NCI-H82 (cell line): Measurements from ENCODE around the gene ASPDH.

ENCODE experiments used
- DNase-seq: peaks from one replicate; lab custom pipeline; 2025; lab: John Stamatoyannopoulos, UW

The ASPDH gene

DNA sequence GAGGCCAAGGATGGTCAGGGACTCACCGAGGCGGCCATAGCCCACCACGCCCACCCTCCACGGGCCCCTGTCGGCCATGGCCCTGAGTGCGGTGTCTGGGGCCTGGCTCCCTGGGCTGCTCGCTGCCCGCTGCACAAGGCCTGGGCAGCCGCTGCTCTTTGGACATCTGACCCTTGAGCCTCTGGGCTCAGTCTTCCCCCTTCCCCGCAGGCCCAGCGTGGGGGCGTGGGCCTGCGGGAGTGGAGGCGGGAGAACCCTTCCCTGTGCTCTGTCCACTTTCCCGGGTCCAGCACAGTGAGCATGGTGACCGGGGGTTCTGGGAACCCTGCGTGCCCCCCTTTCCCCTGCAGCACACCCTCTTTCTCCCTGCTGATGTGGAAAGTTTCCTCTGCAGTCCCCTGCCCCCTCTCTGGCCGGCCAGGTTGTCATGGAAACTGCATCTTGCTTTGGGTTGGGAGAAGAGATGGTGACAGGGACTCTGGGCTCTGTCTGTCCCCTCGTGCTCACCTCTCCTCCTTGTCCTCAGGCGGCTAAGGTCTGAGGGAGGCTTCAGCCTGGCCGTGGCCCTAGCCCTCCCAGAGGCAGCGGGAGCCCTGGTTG is at the start of gene ASPDH:
Gene ASPDH (minus strand): TSS at position 168 of the 600 bp plus-strand sequence. CDS start 90 bp downstream, at position 78.
- no peak for DNase-seq

DNA sequence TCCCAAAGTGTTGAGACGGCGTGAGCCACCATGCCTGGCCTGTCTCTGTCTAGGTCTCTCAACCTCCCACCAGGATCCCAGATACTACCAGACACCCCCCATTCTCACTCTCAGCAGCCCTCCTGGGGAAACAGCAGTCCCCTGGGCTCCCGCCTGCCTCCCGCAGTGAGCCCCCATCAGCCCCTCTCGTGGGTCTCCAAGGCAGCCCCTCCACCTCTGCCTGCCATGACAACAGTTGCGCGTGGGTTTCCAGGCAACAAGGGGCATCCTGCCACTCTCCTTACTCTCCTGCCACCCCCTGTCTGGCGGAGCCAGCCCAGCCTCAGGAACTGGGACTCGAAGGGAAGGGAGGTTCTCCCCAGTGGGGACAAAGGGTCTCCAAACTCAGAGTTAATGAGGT is 49.3 kb upstream of the ASPDH start:
- DNase-seq: no peak

- no peak for DNase-seq
These were observed 48.6 kb upstream of the ASPDH start for GRCh38 chr19:50562329-50562728.

DNA sequence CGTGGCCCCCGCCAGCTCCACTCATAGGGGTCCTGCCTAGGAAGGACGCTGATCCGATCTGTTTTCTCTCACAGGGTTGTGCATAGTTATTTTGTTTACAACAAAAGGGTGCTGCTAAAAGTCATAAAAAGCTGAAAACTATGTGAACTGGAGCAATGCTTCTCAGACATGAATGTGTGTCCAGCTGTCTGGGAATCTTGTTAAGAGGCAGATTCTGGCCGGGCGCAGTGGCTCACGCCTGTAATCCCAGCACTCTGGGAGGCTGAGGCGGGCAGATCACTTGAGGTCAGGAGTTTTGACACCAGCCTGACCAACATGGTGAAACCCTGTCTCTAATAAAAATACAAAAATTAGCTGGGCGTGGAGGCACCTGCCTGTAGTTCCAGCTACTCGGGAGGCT is 45.9 kb upstream of the ASPDH start:
- peak; percentile 39 for DNase-seq

GRCh38 chr19:50558449-50558848 is 44.7 kb upstream of the ASPDH start:
- DNase-seq: no peak

- DNase-seq: no peak
These were observed 44.3 kb upstream of the ASPDH start for GRCh38 chr19:50558039-50558438.

- DNase-seq: no peak
These were observed 43.4 kb upstream of the ASPDH start for GRCh38 chr19:50557009-50557613.

GRCh38 chr19:50556282-50557008 is 42.7 kb upstream of the ASPDH start:
- DNase-seq: peak; percentile 75

GRCh38 chr19:50555450-50556281 is 42.0 kb upstream of the ASPDH start:
- peak; percentile 50 for DNase-seq

- DNase-seq: no peak
These were observed 41.3 kb upstream of the ASPDH start for GRCh38 chr19:50555033-50555432.

DNA sequence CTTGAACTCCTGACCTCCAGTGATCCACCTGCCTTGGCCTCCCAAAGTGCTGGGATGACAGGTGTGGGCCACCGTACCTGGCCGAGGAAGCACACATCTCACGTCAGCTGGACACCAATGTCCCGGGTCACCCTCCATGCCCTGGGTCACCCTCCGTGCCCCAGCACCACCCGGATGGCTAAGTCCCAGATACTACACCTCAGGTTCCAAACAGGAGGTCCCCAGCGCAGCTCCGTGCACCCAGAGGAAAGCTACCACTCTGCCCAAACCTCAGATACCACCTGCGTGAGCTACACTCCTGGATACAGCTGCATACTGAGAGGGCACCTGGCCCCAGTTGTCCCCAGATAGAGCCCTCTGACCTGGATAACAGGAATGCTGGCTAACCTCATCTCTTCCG is 40.5 kb upstream of the ASPDH start:
- DNase-seq: no peak

- no peak for DNase-seq
These were observed 39.5 kb upstream of the ASPDH start for GRCh38 chr19:50553134-50553703.

DNA sequence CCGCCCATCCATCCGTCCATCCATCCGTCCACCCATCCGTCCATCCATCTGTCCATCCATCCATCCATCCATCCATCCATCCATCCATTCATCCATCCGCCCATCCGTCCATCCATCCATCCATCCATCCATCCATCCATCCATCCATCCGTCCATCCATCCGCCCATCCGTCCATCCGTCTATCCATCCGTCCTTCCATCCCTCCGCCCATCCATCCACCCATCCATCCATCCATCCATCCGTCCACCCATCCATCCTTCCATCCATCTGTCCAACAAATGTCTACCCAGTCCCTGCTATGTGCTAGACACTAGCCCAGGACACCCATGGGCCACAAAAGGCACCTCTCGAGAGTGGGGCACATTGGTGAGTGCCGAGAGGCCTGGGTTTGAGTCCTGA is 38.8 kb upstream of the ASPDH start:
- no peak for DNase-seq

GRCh38 chr19:50551715-50552187 is 38.0 kb upstream of the ASPDH start:
- DNase-seq: peak; percentile 21

DNA sequence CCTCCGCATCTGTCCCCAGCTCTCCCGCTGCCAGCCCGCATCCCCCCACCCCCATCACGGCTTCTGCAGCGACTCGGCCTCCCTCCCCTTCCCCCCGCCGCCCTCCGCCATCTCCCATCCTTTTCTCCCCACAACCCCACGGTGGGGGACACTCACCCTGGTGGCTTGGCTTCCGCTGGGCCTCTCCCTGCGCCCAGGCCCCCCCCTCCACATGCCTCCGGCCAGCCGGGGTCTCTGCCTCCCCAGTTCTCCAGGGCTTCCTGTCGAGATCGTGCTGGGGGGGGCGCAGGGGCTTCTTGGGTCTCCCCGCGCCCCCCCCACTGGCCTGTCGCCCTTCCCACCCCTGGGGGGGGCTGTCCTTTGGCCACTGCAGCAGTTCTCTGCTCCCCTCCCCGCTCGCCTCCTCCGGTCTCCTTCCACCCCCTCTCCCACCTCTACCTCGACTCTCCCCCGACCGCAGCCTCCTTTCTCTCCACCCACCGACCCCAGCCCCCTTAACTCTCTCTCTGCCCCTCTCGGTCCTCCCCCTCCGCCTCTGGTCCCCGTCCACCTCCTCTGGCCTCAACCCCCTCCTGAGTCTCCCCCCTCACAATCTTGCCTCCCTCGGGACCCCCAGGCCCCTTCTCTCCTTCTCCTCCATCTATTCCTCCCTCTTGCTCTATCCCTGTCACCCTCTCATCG is 37.5 kb upstream of the ASPDH start:
- DNase-seq: no peak

- DNase-seq: no peak
These were observed 36.9 kb upstream of the ASPDH start for GRCh38 chr19:50550594-50550966.

- DNase-seq: no peak
These were observed 36.3 kb upstream of the ASPDH start for GRCh38 chr19:50549927-50550593.

- no peak for DNase-seq
These were observed 35.6 kb upstream of the ASPDH start for GRCh38 chr19:50549059-50549926.

GRCh38 chr19:50548191-50549058 is 34.7 kb upstream of the ASPDH start:
- no peak for DNase-seq
